ENCODE measurements around the gene MAGEA4. TPM values are rescaled to one million over a fixed set of nuclear protein-coding genes. Genes with fewer than 3 reads are reported as not detected.

MAGEA4 gene
- total RNA-seq, 1 experiment from 2014 or later = not detected

- in situ Hi-C loops (cut with HindIII; ENCODE audit: low sequenced_read_pairs) = no loop called here
- DNase-seq (ENCODE audit: low spot score) = no peak
Measured at GRCh38 chrX:151921866-151922265, 9.2 kb downstream of the MAGEA4 start.

DNA sequence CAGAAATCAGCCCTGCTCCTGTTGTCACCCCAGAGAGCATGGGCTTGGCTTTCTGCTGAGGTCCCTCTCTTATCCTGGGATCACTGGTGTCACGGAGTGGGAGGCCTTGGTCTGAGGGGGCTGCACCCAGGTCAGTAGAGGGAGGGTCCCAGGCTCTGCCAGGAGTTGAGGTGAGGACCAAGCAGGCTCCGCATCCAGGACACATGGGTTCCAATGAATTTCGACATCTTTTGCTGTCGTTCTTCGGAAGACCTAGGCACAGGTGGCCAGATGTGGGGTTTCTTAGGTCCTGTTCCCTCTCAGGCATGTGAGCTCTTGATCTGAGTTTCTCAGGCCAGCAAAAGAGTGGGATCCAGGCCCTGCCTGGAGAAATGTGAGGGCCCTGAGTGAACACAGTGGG, 10.0 kb downstream of the MAGEA4 start:
- in situ Hi-C loops (cut with HindIII; ENCODE audit: low sequenced_read_pairs) = no loop called here

DNA sequence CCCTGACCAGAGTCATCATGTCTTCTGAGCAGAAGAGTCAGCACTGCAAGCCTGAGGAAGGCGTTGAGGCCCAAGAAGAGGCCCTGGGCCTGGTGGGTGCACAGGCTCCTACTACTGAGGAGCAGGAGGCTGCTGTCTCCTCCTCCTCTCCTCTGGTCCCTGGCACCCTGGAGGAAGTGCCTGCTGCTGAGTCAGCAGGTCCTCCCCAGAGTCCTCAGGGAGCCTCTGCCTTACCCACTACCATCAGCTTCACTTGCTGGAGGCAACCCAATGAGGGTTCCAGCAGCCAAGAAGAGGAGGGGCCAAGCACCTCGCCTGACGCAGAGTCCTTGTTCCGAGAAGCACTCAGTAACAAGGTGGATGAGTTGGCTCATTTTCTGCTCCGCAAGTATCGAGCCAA, 11.0 kb downstream of the MAGEA4 start:
- in situ Hi-C loops (cut with HindIII; ENCODE audit: low sequenced_read_pairs) = no loop called here
- DNase-seq (ENCODE audit: low spot score) = no peak

More for the DNA sequence above, 10.0 kb downstream of the MAGEA4 start:
- no peak for DNase-seq (ENCODE audit: low spot score)

- in situ Hi-C loops (cut with HindIII; ENCODE audit: low sequenced_read_pairs) = no loop called here
- DNase-seq (ENCODE audit: low spot score) = no peak
Measured at GRCh38 chrX:151929126-151929525, 16.4 kb downstream of the MAGEA4 start.

DNA sequence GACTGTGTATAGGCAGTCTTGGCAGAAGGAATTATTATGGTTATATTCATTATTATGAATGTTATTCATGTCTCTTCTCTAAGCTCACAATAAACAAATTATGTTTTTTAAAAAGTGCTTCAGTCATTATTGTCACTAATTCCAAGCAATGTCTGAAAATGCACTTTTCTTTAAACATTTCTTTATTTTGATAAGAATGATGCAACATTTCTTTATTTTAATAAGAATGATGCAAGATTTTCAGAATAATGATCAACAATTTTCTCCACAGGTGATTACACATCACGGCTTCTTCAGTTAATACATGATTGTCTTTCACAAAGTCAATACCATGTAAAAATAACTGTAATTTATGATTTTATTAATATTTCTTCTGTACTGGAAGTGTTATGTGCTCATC, 22.7 kb downstream of the MAGEA4 start:
- no peak for DNase-seq (ENCODE audit: low spot score)
- in situ Hi-C loops (cut with HindIII; ENCODE audit: low sequenced_read_pairs) = no loop called here

GRCh38 chrX:151938172-151938571, 25.5 kb downstream of the MAGEA4 start:
- in situ Hi-C loops (cut with HindIII; ENCODE audit: low sequenced_read_pairs) = no loop called here
- no peak for DNase-seq (ENCODE audit: low spot score)

- DNase-seq (ENCODE audit: low spot score) = no peak
Measured at GRCh38 chrX:151954730-151955129, 42.0 kb downstream of the MAGEA4 start.

GRCh38 chrX:151958101-151958500, 45.4 kb downstream of the MAGEA4 start:
- in situ Hi-C loops (cut with HindIII; ENCODE audit: low sequenced_read_pairs) = no loop called here

More at GRCh38 chrX:151954730-151955129, 42.0 kb downstream of the MAGEA4 start:
- in situ Hi-C loops (cut with HindIII; ENCODE audit: low sequenced_read_pairs) = no loop called here

GRCh38 chrX:151962034-151962433, 49.3 kb downstream of the MAGEA4 start:
- in situ Hi-C loops (cut with HindIII; ENCODE audit: low sequenced_read_pairs) = no loop called here
- no peak for DNase-seq (ENCODE audit: low spot score)

More at GRCh38 chrX:151958101-151958500, 45.4 kb downstream of the MAGEA4 start:
- no peak for DNase-seq (ENCODE audit: low spot score)

- in situ Hi-C loops (cut with HindIII; ENCODE audit: low sequenced_read_pairs) = no loop called here
- no peak for DNase-seq (ENCODE audit: low spot score)
Measured at GRCh38 chrX:151966236-151966635, 53.5 kb downstream of the MAGEA4 start.

- in situ Hi-C loops (cut with HindIII; ENCODE audit: low sequenced_read_pairs) = no loop called here
- no peak for DNase-seq (ENCODE audit: low spot score)
Measured at GRCh38 chrX:151970027-151970426, 57.3 kb downstream of the MAGEA4 start.

- in situ Hi-C loops (cut with HindIII; ENCODE audit: low sequenced_read_pairs) = no loop called here
- no peak for DNase-seq (ENCODE audit: low spot score)
Measured at GRCh38 chrX:151970661-151971060, 58.0 kb downstream of the MAGEA4 start.

DNA sequence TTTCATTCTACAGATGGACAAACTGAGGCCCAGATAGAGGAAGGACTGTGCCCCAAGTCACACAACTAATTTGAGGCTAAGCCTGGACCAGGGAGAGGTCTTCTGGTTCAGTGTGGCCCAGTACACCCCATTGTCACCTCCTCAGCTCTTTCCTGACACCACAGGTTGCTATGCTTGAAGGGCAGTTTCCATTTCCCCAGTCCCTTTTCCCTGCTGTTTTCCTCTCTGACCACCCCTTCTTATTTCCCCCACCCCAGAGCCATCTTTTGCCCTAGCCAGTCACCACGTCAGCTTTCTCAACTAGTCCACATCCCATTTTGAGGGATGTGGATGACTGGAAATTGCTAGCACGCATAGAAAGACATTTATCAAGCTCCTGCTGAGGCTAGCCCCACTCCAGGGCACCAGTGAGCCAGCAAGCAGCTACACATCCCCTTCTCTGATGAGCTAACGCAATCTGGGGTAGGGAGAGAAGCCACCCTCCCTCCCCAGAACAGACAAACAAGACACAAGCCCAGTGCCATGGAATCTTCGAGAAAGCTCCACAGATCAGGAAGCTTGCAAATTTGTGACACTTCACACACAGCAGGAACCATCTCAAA, 60.5 kb downstream of the MAGEA4 start:
- in situ Hi-C loops (cut with HindIII; ENCODE audit: low sequenced_read_pairs) = no loop called here
- DNase-seq (ENCODE audit: low spot score) = no peak

- peak; percentile 1 for DNase-seq (ENCODE audit: low spot score)
- in situ Hi-C loops (cut with HindIII; ENCODE audit: low sequenced_read_pairs) = no loop called here
Measured at GRCh38 chrX:151973851-151974335, 61.2 kb downstream of the MAGEA4 start.

Other genes with a start within 250 kb of the MAGEA4 start
- not detected in 2 replicates for gene PRRG3, start 217.4 kb upstream of the MAGEA4 start, total RNA-seq (2014; rRNA removed; shearing (Covaris generic))
- gene FATE1, start 196.9 kb upstream of the MAGEA4 start, total RNA-seq (2014; rRNA removed; shearing (Covaris generic)) = not detected in 2 replicates
- not detected in 2 replicates for gene CNGA2, start 178.1 kb upstream of the MAGEA4 start, total RNA-seq (2014; rRNA removed; shearing (Covaris generic))
- not detected in 2 replicates for gene GABRE, start 61.8 kb downstream of the MAGEA4 start, total RNA-seq (2014; rRNA removed; shearing (Covaris generic))
- not detected in 2 replicates for gene MAGEA10, start 225.7 kb downstream of the MAGEA4 start, total RNA-seq (2014; rRNA removed; shearing (Covaris generic))

All from G401 (cell line).